NCI-H226 (cell line): Measurements from ENCODE around the gene NWD2.
"Not testable (repeated sequence)": the region's sequence is repeated elsewhere in the genome, so short reads cannot be mapped to it uniquely, and the experiment has no call there.

Source experiments
- DNase-seq: peaks from one replicate; pipeline ENCODE4 v3.0.0-alpha.2; 2015

Gene NWD2, protein sequence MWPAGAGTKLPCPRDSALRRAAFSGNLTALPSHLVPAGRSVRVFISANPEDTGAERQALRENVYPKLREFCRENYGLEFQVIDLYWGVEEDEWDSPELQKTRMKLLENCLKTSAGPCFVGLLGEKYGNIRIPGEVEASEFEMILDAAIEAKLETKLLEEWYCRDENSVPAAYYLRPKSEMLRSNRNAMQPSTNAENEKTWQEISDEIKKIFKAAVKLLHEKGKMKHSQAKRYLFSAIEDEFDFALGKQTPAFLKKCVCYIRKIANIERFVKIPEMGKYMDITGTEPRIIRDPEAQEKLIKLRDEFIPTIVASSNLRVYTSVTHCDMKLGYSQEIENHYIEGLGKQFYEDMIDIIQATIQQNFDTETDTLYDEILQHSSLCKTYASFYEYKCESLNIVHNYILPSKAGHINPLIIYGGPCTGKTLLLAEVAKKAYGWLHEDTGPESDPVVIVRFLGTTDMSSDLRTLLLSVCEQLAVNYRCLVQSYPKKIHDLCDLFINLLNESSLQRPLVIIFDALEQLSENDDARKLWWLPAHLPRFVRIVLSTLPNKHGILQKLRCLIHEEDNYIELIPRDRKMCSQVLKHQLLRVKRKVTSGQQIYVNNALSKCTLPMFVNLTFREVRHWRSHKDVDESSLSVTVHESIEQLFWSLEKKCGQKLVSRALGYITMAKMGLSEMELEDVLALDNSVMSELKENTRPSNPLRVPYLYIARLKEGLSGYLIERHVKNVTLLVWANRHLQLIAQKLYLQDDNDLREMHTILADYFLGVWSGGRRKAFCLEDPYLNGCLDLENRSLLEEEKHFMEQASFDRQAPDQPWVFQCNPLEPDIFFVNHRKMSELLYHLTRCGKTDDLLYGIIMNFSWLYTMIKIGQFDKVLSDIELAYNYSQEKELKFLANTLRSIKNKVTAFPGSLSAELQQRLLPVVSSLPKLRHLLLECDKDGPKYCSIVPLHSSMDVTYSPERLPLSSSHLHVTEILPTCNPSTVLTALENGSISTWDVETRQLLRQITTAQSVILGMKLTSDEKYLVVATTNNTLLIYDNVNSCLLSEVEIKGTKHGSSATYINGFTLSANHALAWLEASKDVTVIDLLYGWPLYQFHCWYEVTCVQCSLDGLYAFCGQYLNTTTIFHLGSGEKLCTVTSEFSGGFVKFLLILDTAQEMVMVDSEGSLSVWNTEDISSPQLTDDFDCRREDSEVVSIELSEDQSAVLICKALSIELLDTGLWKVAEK (N-terminal part only)

DNA sequence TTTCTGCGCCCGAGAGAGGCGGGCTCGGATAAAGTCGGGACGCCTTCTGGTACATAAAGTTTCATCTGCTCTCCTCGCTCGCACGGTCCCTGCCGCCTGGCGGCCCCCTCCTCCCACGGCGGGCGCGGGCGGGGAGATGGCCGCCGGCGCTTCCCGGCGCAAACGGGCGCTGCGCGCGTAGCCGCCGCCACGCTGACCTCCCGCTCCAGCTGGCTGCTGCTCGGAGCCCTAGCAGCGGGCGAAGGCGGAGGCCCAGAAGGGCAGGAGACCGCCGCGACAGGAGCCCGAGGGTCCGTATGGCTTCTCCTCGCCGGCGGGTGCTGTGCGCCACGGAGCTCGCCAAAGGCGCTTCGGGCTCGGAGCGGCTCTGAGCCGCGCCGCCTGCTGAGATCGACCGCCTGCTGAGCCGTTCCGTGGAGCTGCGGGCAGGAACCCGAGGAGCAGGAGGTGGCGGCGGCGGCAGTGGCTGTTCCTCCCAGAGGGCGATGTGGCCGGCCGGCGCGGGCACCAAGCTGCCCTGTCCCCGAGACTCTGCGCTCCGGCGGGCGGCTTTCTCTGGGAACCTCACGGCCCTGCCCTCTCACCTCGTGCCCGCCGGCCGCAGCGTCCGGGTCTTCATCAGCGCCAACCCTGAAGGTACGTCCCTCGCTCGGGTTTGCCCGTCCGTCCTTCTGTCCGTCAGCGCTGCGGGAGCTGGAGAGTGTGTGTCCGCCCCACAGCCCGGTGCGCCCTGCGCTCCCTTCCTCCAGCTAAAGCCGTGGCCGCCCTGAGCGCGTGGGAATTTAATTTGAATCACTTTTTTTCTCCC is at the start of gene NWD2:
Gene NWD2, plus strand, starts transcription at position 161 of the 808 bp plus-strand sequence. Its CDS starts 325 bp downstream, at position 486.
- no peak for DNase-seq

DNA sequence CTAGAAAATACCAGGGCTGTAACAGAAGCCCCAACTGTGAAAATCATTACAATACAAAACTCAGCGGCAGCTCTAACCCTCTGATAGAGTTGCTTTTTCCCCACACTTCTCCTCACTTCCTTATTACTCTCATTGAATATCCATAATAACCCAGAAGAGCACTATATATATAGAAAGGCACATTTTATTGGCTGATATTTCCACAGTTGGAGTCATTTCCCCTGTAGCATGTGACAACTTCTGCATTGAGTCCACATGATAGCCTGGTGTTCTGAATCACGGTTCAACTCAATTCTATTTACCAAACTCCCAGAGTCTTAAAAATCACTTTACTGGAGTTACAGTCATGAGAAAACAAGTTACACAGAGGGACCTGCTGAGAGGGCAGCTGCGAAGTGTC is 46.6 kb upstream of the NWD2 start:
- no peak for DNase-seq

DNA sequence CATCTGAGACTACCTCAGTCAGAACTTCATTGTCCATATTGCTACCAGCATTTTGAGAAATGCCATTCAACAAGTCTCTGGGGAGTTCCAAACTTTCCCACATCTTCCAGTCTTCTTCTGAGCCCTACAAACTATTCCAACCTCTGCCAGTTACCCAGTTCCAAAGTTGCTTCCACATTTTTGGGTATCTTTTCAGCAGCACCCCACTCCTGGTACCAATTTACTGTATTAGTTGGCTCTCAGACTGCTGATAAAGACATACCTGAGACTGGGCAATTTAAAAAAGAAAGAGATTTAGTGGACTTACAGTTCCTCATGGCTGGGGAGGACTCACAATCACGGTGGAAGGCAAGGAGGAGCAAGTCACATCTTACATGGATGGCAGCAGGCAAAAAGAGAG is 39.8 kb upstream of the NWD2 start:
- not testable (repeated sequence) for DNase-seq

DNA sequence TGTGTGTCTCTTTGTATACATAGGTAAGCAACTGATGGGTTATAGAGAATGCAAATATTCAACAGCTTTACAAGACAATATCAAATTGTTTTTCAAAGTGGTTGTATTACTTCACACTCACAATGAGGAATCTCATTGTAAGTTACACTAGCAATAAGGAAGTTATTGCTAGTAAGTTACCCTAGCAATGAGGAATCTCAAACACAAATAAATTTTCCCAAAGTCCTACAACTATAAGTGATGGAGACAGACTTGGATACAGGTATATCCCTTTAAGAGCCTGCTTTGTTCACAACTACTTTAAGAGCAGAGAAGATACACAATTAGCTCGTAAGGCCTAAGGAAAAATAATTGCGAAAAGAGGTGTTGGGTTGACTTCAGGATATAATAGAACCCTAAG is 28.3 kb upstream of the NWD2 start:
- no peak for DNase-seq

DNA sequence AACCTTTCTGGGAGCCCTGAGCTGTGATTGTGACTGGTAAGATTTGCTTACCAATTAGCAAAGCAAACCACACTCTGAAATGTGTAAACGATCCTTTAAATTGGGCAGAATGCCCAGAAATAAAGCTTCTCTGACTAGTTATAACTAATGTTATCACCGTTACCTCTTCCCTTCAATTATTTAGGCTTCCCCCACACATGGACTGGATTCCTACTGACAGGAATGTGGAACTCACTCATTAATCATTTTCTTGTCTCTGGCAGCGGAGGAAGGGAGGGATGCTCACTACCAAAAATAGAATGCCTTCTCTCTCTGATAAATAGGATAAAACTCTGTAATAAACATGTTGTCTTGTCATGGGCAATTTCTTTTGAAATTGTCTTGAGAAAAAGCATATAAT is 25.3 kb upstream of the NWD2 start:
- peak; percentile 20 for DNase-seq

DNA sequence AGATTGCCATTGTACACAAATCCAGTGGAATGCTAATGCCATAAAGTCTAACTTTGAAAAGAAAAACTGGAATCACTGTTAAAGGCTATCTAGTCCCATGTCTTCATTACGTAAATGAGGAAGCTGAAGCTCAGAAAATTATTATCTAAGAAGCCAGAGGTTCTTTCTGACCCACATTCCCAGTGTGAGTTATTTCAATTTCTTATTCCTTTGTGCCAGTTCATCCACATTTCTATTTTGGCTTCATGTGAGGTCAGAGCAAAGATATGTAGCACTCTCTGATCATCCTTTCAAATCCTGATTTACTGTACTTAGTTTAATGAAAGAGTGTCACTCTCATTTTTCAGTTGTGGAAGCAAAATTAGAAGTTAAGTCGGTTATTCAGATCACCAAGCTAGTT is 24.6 kb upstream of the NWD2 start:
- DNase-seq = no peak

DNA sequence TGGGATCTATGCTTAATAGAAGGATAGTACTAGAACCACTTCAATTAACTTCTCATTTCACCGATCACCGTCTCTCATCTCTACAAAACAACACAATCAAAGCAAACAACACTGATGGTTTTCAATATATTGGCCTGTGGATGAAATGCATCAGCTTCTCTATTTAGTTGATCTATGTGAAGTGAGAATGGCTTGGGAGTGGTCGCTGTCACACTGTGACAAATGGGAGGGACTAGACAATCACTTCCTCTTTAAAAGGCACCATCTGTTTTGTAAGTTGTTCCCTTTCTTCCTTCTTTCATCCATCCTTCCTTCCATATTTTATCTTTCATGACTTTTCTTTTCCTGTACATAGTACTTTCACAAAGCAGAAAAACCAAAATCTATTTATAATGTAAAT is 23.9 kb upstream of the NWD2 start:
- DNase-seq = no peak

DNA sequence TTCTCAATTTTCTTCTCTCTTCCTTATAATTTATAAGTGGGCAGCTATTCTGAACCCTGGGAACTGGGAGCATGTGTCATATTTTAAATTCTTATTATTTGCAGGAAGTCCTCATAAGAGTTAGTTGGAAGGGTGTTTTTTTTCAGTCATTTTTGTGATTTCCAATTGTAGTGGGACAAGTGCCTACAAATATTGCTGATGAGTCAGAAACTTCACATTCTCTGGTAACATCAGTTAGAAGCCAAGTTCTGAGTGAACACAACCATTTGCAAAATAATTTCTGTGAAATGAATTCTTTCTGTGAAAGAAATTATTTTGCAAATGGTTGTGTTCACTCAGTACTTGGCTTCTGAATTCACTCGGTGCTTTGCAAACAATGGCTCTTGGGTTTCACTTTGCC is 20.8 kb upstream of the NWD2 start:
- DNase-seq = no peak

DNA sequence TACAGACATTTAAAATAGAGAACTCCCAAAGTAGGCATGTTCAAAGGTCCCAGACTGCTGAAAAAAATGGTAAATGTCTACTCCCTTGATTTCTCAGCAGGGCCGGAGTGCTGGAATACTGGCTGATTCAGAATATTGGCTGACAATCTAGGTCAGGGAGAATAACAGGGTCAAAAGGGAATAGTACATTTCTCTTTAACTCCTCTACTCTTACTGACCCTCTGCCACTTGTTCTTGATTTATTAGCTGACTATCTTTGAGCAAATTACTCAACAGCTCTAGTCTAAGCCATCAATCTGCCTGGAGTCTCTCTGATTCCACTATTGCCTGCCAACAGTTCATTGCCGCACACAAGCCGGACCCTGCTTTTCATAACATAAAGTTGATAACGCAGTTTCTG is 19.7 kb upstream of the NWD2 start:
- no peak for DNase-seq

DNA sequence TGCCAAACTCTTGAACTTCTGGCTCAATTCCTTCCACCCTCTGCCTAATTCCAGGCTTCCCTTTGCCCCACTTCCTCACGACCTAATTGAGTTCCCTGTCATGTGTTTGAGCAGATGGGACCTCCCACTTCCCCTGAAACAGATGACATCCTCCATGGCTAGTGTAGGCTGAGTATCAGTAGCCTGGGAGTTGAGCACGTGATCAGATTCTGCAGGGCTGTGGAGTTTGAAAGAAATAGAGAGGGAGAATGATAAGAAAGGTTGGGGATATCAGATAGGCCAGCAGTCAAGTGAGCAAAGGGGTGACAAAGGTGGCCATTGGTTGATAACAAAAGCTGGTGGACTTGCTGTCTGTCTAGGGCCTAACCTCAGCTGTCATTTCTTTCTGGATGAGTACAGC is 18.8 kb upstream of the NWD2 start:
- no peak for DNase-seq

DNA sequence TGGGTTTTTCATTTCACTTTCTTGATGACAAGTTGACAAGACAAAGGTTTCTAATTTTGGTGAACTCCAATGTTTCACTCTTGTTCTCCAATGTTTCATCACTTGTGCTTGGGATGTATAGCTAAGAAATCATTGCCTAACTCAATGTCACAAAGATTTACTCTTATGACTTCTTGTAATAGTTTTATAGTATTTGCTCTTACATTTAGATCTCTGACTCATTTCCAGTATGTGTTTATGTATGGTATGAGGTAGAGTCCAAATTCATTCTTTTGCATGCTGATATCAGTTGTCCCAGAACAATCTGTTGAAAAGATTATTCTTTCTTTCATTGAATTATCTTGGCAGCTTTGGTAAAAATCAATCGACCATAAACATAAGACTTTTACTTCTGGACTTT is 12.2 kb upstream of the NWD2 start:
- DNase-seq = no peak

DNA sequence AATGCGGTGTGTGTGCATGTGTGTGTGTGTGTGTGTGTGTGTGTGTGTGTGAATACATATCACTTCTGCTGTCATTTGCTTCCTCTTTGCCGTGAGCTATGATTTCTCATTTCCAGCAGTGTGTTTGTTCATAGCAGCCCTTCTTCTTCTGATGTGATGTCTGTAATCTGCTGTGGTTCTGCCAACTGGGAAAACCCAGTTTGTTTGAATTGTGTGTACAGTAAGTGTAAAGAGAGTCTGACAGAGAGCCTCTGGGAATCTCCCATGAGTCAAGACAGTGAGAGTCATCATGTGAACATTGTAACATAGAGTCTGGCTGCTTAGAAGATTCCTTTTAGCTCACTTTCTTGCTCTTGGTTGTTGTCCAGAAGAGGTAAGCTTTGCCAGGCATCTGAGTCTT is 8.4 kb upstream of the NWD2 start:
- no peak for DNase-seq

DNA sequence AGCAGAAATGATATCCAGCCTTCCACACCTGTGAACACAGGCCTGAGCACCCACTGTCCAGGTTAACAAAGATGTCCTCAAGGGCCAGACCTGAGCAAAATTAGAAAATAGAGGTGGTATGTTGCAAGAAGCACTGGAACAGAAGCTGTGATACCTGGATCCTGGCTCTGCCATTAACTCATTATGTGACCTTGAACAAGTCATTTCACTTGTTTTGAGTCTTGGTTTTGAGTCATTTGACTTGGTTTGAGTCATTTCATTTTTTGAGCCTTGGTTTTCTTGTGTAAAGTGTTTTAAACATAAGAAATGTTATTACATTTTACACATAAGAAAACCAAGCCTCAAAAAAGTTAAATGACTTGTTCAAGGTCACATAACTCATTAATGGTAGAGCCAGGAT is 2.9 kb upstream of the NWD2 start:
- DNase-seq = no peak

DNA sequence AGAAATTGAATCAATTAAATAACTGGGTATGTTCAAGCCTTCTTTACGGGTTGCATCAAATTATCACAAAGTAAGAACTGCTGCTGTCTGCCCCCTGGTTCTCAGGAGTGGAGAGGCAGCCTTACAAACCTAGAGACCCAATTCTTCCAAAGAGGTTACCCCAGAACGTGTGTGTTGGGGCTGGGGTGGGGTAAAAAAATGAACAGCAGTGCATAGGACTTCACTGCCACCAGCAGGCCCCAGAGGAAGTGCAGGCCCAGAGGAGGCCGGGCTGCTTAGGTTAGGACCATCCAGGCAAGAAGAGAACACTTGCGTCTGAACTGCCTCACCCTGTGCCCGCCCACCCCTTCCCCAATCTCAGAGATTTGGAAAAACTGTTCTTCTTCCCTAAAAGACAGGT is 1.5 kb upstream of the NWD2 start:
- no peak for DNase-seq

DNA sequence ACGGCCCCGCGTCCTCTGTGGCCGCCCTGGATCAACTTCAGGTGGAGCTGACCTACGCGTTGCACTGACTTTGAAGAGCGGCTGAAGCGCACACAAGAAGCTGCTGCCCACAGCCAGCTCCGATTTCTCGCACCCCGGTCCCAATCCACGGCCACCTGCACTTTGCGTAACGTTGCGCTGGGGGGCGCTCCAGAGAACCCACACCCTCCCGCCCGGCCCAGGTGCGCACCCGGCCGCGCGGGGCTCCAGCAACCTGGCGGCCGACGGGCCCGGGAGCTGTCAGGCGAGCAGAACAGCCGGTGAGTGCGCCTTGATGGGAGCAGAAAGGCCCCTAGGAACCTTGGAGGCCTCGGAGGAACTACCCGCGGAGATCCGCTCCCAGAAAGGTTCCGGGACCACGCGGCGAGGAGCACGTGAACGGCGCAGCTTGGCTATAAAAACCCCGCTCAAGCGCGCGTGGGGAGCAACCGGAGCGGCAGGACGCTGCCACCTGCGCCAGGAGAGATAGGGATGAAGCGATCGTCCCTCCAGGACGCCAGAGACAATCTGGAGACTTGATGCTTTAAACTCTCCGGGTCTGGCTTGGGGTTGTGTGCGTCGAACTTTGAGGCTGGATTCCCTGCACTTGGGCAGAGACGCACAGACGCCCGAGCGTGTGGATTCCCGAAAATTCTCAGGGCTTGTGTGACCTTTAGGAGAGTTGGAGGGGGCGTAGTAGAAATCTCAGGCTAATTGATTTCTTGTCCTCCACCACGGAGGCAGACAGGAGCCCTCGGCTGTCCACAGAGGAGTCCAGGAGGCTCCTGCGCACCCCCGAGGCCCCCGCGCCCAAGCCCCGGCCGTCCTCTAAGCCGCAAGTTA is 591 bp upstream of the NWD2 start:
- no peak for DNase-seq

DNA sequence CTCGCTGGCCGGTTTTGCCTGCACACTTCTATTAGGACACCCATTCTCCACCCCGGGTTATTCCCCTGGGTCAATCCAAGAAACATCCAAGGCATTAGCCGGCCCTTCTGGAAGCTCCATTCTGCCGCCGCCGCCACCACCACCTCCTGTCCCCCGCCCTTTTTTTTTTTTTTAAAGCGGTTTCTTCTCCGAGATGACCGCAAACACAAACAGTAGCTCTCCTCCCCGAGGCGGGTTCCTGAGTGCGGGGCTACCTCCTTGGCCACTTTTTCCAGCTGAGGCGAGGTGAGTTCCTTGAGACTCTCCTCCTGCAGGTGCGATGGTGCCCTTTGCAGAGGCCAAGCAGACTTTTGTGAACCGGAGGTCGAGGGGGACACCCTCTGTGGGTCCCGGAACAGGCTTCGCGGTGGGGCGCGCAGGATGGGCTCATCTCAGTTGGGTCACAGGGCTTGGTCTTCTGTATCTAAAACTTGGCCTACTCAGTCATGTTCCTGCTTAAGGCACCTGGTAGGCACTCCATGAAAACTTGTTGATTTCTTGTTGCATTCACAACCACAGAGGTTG is 930 bp downstream of the NWD2 start:
- no peak for DNase-seq

DNA sequence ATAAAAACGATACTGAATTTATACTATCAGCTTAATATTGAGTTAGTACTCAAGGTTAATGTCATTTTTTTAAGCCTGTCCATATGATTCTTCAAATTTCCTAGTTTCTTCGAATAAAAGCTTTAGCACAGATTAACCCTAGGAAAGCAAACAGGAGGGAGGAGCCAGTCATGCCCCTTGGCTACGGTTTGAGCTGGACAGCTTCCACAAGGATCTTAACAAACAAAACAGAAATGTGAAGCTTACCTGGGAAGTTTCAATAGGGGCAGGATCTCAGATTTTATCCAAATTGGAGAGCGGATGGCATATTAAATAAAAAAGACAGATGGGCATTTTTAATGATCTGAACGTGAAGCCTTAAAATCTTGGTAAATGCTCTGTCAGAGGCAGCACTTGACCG is 2.3 kb downstream of the NWD2 start:
- no peak for DNase-seq

DNA sequence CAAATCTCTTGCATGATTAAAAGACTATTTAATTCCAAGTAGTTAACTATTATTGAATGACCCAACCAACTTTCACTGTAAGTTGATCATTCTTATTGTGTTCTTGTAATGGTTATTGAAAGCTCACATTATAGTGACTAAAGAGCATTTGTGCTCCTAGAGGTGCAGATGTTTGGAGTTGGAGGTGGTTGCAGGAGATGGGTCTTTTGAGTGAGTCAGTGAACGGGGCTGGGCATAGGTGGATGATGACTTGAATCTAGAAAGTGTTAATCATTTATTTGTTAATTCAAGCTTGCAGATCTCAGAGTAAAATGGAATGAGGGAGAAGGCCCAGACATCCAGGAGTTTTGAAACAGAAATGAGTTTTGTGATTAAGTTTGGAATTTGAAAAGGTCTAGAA is 13.7 kb downstream of the NWD2 start:
- no peak for DNase-seq

DNA sequence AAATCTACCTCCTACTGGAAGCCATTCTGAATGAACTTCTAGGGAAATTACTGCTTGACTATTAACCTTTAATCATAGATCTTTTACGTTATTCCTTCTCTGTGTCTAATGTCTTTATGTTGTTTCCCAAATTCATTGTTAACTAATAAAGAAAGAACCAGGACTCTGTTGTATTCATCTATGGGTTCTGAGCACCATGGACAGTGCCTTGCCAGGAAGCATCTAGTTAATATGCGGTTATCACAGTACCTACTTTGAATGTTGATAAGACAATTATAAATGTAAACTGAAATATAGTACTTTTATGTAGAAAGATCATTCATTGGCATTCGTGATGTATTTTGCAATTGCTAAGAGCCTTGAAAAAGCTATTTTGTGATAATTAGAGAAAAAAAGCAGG is 23.8 kb downstream of the NWD2 start:
- no peak for DNase-seq

DNA sequence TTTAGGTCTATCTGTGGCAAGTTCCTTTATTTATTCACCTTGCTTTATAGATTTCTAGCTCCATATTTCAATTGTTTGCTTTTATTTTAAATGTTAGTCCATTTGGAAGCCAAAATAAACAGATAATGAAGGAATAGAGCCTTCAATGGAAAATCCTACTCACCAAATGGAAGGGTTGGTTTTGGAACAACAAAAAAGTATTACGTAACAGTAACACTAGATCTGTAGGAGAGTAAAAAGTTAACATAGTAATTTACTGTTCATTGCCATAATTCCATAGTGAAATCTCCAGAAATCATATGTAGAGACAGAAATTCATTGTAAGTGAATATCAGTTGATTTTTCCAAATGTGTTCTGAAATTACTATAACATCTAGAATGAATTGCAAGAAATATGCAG is 34.6 kb downstream of the NWD2 start:
- DNase-seq = no peak

DNA sequence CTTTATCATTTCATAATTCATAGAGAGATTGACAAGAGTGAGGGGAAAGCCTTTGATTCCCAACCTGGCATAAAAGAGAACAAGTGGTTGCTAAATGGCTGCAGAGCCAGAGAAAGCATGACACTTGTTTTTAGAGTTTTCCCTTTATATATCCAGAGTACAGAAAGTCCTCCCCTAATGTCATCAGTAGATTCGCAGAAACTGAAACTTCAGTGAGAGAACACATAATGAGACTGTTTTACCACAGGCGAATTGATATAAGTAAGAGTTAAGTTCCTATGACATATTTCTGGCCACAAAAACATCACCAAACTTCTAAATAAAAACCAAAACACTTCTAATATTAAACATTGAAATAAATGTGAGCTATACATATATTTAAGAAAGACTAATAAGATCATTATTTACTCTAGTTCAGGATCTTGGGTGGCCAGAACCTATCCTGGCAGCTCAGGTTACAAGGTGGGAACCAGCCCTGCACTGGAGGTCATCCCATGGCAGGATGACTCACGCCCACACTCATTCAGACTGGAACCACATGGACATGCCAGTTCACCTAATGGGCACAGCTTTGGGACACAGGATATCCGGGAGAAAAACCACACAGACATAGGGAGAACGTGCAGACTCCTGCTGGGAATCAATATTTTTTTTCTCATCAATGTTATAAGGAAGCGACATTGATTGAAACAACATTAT is 35.5 kb downstream of the NWD2 start:
- no peak for DNase-seq
